ENCODE data around the gene VDAC1.
"Not testable (repeated sequence)": the region's sequence is repeated elsewhere in the genome, so short reads cannot be mapped to it uniquely, and the experiment has no call there.

The VDAC1 gene

DNA sequence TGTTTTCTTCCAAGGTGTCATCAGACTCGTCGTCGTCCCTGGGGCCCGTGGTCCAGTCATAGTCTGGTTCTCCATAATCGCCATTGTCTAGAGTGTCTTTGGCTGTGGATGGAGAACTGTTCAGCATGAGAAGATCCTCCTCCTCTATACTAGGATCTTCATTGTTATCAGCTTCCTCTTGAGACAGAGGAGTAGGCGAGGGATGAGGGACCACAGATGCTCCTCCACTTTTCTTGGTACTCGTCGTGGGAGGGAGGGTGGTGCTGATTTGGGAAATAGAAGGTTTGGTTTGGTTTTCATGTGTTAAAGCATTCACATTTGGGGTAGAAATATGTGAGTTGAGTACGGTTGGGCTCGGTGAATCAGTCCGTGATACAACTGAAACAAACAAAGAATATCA lies 45.1 kb downstream of the VDAC1 start:
- peaks cover 41% of the 10 kb centered on the region for H3K36me3 Mint-ChIP-seq (ENCODE audit: low read depth)
- H3K27me3 Mint-ChIP-seq (ENCODE audit: low read depth), result no peaks in the 10 kb centered on the region
- no peak overlapping the region for H3K4me3 Mint-ChIP-seq
- no peak overlapping the region for H3K27ac Mint-ChIP-seq
- H3K9me3 Mint-ChIP-seq, result no peaks in the 10 kb centered on the region
- TF ChIP-seq CTCF (IDR thresholded peaks at IDR 0.05; ENCODE audit: unreplicated experiment in 3 of 3), result no peak
- H3K4me1 Mint-ChIP-seq, result peaks cover 14% of the 10 kb centered on the region

- no peak overlapping the region for H3K27ac Mint-ChIP-seq
- no peak for TF ChIP-seq CTCF (IDR thresholded peaks at IDR 0.05; ENCODE audit: unreplicated experiment in 3 of 3)
- H3K4me1 Mint-ChIP-seq, result peaks cover 5% of the 10 kb centered on the region
- H3K27me3 Mint-ChIP-seq (ENCODE audit: low read depth), result no peaks in the 10 kb centered on the region
- peaks cover 44% of the 10 kb centered on the region for H3K36me3 Mint-ChIP-seq (ENCODE audit: low read depth)
- no peak overlapping the region for H3K4me3 Mint-ChIP-seq
- no peaks in the 10 kb centered on the region for H3K9me3 Mint-ChIP-seq
These were observed 47.2 kb downstream of the VDAC1 start for GRCh38 chr5:133957591-133957990.

DNA sequence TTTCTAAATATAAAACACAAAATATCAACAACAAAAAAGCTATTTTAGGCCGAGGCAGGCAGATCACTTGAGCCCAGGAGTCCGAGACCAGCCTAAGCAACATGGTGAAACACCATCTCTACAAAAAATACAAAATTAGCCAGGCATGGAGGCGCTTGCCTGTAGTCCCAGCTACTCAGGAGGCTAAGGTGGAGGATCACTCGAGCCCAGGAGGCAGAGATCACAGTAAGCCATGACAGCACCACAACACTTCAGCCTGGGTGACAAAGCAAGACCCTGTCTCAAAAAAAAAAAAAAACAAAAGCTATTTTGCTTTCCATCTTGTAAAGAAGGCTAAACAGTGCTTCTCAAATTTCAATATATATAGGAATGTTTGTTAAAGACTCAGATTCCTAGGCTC lies 47.7 kb downstream of the VDAC1 start:
- H3K4me1 Mint-ChIP-seq, result peaks cover under 1% of the 10 kb centered on the region
- no peaks in the 10 kb centered on the region for H3K9me3 Mint-ChIP-seq
- TF ChIP-seq CTCF (IDR thresholded peaks at IDR 0.05; ENCODE audit: unreplicated experiment in 3 of 3), result no peak
- no peak overlapping the region for H3K27ac Mint-ChIP-seq
- no peak overlapping the region for H3K4me3 Mint-ChIP-seq
- H3K27me3 Mint-ChIP-seq (ENCODE audit: low read depth), result no peaks in the 10 kb centered on the region
- peaks cover 44% of the 10 kb centered on the region for H3K36me3 Mint-ChIP-seq (ENCODE audit: low read depth)

DNA sequence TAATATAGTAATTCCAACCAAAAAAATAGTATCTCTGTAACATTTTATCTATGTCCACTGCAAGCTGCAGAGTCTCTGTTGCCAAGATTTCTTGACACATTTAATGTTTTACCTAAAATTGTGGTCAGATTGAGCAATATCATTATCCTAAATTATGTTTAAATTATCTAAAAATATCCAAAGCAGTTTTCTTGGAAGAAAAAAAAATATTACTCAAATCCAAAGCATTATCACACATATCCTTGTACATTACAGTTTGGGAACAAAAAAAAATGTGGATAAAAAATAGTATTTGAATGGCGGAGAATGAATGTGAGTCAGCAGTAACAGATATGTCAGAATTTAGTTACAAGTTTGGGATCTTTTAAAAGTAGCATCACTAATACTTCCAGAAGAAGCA lies 48.6 kb downstream of the VDAC1 start:
- H3K27me3 Mint-ChIP-seq (ENCODE audit: low read depth); H3K27ac Mint-ChIP-seq; H3K9me3 Mint-ChIP-seq; H3K4me3 Mint-ChIP-seq; H3K4me1 Mint-ChIP-seq: not testable (repeated sequence)
- peaks cover 44% of the 10 kb centered on the region for H3K36me3 Mint-ChIP-seq (ENCODE audit: low read depth)

- Mint-ChIP-seq H3K27ac (peak overlapping the region in 1 of 3 experiments; percentile 37), H3K9me3 (no peaks in the 10 kb centered on the region), H3K36me3 (ENCODE audit: low read depth) (peaks cover 33% of the 10 kb centered on the region), H3K27me3 (ENCODE audit: low read depth) (peaks cover 11% of the 10 kb centered on the region), H3K4me3 (no peak overlapping the region), H3K4me1 (no peaks in the 10 kb centered on the region)
- TF ChIP-seq CTCF (IDR thresholded peaks at IDR 0.05; ENCODE audit: unreplicated experiment in 3 of 3), result no peak
These were observed 51.1 kb downstream of the VDAC1 start for GRCh38 chr5:133953568-133954145.

DNA sequence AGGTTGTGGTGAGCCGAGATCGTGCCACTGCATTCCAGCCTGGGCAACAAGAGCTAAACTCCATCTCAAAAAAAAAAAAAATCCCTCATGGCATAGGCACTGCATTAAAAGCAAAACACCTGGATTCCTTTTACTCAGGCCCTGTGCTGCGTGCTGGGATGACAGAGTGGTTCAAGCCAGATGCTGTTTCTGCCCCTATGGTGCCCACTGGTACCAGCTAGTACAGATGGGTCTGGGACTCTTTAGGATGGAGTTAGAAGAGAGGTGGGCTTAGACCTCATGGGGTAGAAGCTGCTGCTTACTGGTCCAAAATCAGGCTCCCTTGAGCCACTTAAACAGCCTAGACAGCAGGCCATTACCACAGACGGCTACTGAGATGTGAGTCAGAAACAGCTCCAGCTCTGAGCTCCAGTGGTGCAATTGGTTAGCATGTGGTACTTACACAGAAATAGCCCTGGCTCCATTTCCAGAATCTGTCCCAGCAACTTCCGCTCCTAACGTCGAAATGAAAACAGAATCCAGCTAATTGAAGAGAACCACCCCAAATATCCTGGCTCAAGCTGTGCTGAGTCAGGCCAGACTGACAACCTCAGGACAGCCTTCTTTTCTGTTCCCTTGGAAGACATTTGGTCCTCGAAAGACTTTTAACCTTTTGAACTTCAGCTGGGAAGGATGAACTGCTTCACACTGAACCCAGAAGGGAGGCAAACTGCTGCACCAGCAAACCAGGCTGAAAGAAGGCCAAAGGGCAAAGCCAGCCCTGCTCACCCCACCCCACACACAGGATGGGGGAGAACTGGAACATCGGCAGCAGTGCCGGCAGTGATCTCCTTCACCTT lies 51.8 kb downstream of the VDAC1 start:
- Mint-ChIP-seq H3K4me3 (no peak overlapping the region), H3K27ac (no peak overlapping the region), H3K9me3 (no peaks in the 10 kb centered on the region), H3K4me1 (no peaks in the 10 kb centered on the region), H3K27me3 (ENCODE audit: low read depth) (peaks cover 14% of the 10 kb centered on the region), H3K36me3 (ENCODE audit: low read depth) (peaks cover 33% of the 10 kb centered on the region)
- TF ChIP-seq CTCF (IDR thresholded peaks at IDR 0.05; ENCODE audit: unreplicated experiment in 3 of 3), result no peak
